GM12878 (cell line): Measurements from ENCODE around the gene CCZ1B.
"Not testable (repeated sequence)": the region's sequence is repeated elsewhere in the genome, so short reads cannot be mapped to it uniquely, and the experiment has no call there.

Experiments used
- CHD1 ChIP-seq: IDR thresholded peaks from 2 replicates; pipeline ENCODE4 v1.6.1; 2012; ENCODE audit warnings: low read depth, low read length, improper control_type of control experiment
- CTCF ChIP-seq, 3 experiments: IDR thresholded peaks in 2 of 3; conservative IDR thresholded peaks in 1 of 3; 2 replicates each; pipeline ENCODE4 v1.5.1; 2011; ENCODE audit warnings: low read depth in 3 of 3, low read length in 3 of 3, mild to moderate bottlenecking in 3 of 3, control low read depth in 2 of 3, moderate library complexity in 2 of 3, inconsistent platforms in 1 of 3, mixed read lengths in 1 of 3; ENCODE audit not compliant: control insufficient read depth in 2 of 3, insufficient read depth in 1 of 3; ENCODE audit errors: extremely low read depth in 1 of 3
- E2F8 ChIP-seq: fragments of 450-650 bp; IDR thresholded peaks from 2 replicates; pipeline ENCODE4 v1.6.1; 2018; ENCODE audit warnings: mild to moderate bottlenecking, low read depth, moderate library complexity; ENCODE audit not compliant: partially characterized antibody
- MTA3 ChIP-seq: IDR thresholded peaks from 2 replicates; pipeline ENCODE4 v1.6.1; 2012; ENCODE audit warnings: low read length, inconsistent platforms, borderline replicate concordance
- MXI1 ChIP-seq: fragments of 150-350 bp; IDR thresholded peaks from 2 replicates; pipeline ENCODE4 v1.6.1; 2011; ENCODE audit warnings: low read depth, mild to moderate bottlenecking, inconsistent platforms, low read length, improper control_type of control experiment
- POLR2A ChIP-seq: IDR thresholded peaks from 2 replicates; pipeline ENCODE4 v1.6.1; 2011; ENCODE audit warnings: low read depth, mild to moderate bottlenecking, low read length
- STAT3 ChIP-seq: IDR thresholded peaks from 2 replicates; pipeline ENCODE4 v1.6.1; 2011; ENCODE audit warnings: low read depth, low read length, improper control_type of control experiment
- SUZ12 ChIP-seq: fragments of 200-600 bp; sonication (generic); IDR thresholded peaks from one replicate; pipeline ENCODE4 v1.6.1; 2018; ENCODE audit warnings: antibody characterized with exemption, mild to moderate bottlenecking; ENCODE audit not compliant: unreplicated experiment

GRCh38 chr7:6872246-6872945 is 46.3 kb upstream of the CCZ1B start:
- TF ChIP-seq CTCF (IDR thresholded peaks at IDR 0.05 in 2 of 3, conservative IDR thresholded peaks at IDR 0.05 in 1 of 3; ENCODE audit: control insufficient read depth in 2 of 3, extremely low read depth in 1 of 3, insufficient read depth in 1 of 3, low read depth in 3 of 3, low read length in 3 of 3); CHD1; STAT3; MXI1; E2F8; POLR2A; MTA3; SUZ12: not testable (repeated sequence)
